Kidney (tissue), 14 donors: Measurements from ENCODE around the gene GLOD4. TPM values are rescaled to one million over a fixed set of nuclear protein-coding genes. Genes with fewer than 3 reads are reported as not detected.

Source experiments
- DNase-seq, 5 donors: peaks; one replicate each; pipeline ENCODE4 v3.0.0-alpha.2; 2013 to 2020
- FAIRE-seq: peaks from 2 replicates; lab custom pipeline; 2012; peaks lifted over from hg19 to GRCh38; lab: Jason Lieb, UNC
- H3K27ac ChIP-seq, 2 donors: one replicate each; pipeline ENCODE4 v1.7.0; 2013; ENCODE audit warnings: low read depth in 2 of 2, low read length in 2 of 2, inconsistent platforms in 1 of 2
- H3K27me3 ChIP-seq: one replicate; pipeline ENCODE4 v1.7.1; 2013; ENCODE audit warnings: low read length, inconsistent platforms; ENCODE audit not compliant: control insufficient read depth, insufficient read depth
- H3K36me3 ChIP-seq, 3 donors: one replicate each; pipeline versions ENCODE4 v1.7.0 to v1.7.1; 2013; ENCODE audit warnings: low read length in 3 of 3, control low read depth in 1 of 3, inconsistent platforms in 1 of 3; ENCODE audit not compliant: insufficient read depth in 3 of 3, control insufficient read depth in 2 of 3
- H3K4me1 ChIP-seq, 3 donors: one replicate each; pipeline versions ENCODE4 v1.7.0 to v1.7.1; 2013; ENCODE audit warnings: low read length in 3 of 3, inconsistent platforms in 1 of 3, low read depth in 1 of 3; ENCODE audit not compliant: control insufficient read depth in 2 of 3, insufficient read depth in 2 of 3
- H3K4me3 ChIP-seq, 3 donors: one replicate each; pipeline versions ENCODE4 v1.7.0 to v1.8.1; 2013; ENCODE audit warnings: low read length in 3 of 3, control low read depth in 1 of 3, inconsistent platforms in 1 of 3
- H3K9ac ChIP-seq, 3 donors: one replicate each; pipeline versions ENCODE4 v1.7.0 to v1.7.1; 2013; ENCODE audit warnings: low read length in 3 of 3, control low read depth in 1 of 3, inconsistent platforms in 1 of 3
- H3K9me3 ChIP-seq, 3 donors: one replicate each; pipeline versions ENCODE4 v1.7.0 to v1.7.1; 2013; ENCODE audit warnings: low read length in 3 of 3, control low read depth in 1 of 3, inconsistent platforms in 1 of 3; ENCODE audit not compliant: control insufficient read depth in 2 of 3, insufficient read depth in 1 of 3
- CTCF ChIP-seq: IDR thresholded peaks from 3 replicates; pipeline ENCODE4 v1.5.1; 2012; ENCODE audit warnings: mild to moderate bottlenecking, moderate library complexity, borderline replicate concordance; ENCODE audit not compliant: insufficient read depth; ENCODE audit errors: extremely low read depth
- intact Hi-C: fragments of 100-400 bp; cut with DNase I; formaldehyde crosslinking; loops from one replicate; pipeline ENCODE4 v1.11.1; 2022
- polyA plus RNA-seq: library from polyadenylated mRNA; stranded (reverse); fragments of 350-450 nt; fragmentation: Illumina TruSeq; extraction: RNeasy Lipid Tissue Mini Kit (QIAGEN cat#74804); gene quantifications from one replicate; pipeline ENCODE4 v1.2.3, GENCODE V29; 2014; ENCODE audit warnings: low read depth, low replicate concordance; ENCODE audit not compliant: insufficient read depth
- total RNA-seq: library from RNA; stranded (reverse); fragmentation: NEBNext Ultra II Directional; extraction: Animal tissue kit (Norgen Biotek cat#: 25700); gene quantifications from one replicate; pipeline ENCODE4 v1.2.1, GENCODE V29; 2021
- donor health status: control.
- donor health status: control.
- donor health status: control.
- donor health status: control.
- donor health status: control.
- donor health status: DM: yes; HTN: yes; CAD: no.
- donor health status: Normal renal cell carcinoma (clear cell type).

GLOD4 gene
- total and polyA plus RNA-seq, 2 donors from 2014 or later = 70.6 to 90.8 TPM

GRCh38 chr17:740240-741017, 41.7 kb downstream of the GLOD4 start:
- H3K36me3 ChIP-seq = peaks cover 2 to 21% (median 8%) of the 10 kb centered on the region in 3 donors
- peak in 1 of 5 donors; percentile 59 for DNase-seq
- no peaks in the 10 kb centered on the region for H3K4me1 ChIP-seq
- no peaks in the 10 kb centered on the region for H3K27me3 ChIP-seq
- FAIRE-seq = no peak
- TF ChIP-seq CTCF = no peak
- H3K9me3 ChIP-seq = no peaks in the 10 kb centered on the region
- intact Hi-C loops = no loop called here
- H3K27ac ChIP-seq = no peak overlapping the region
- no peak overlapping the region for H3K9ac ChIP-seq
- no peak overlapping the region for H3K4me3 ChIP-seq

- no peaks in the 10 kb centered on the region for H3K9me3 ChIP-seq
- H3K9ac ChIP-seq = no peak overlapping the region
- no peak overlapping the region for H3K4me3 ChIP-seq
- H3K27me3 ChIP-seq = no peaks in the 10 kb centered on the region
- FAIRE-seq = no peak
- peaks cover 0 to 6% (median 0%) of the 10 kb centered on the region in 3 donors for H3K4me1 ChIP-seq
- no peak for DNase-seq
- H3K36me3 ChIP-seq = peaks cover 0 to 8% (median 2%) of the 10 kb centered on the region in 3 donors
- intact Hi-C loops = no loop called here
- no peak for TF ChIP-seq CTCF
- no peak overlapping the region for H3K27ac ChIP-seq
Measured at GRCh38 chr17:737561-738113, 44.4 kb downstream of the GLOD4 start.

GRCh38 chr17:733743-734142, 48.3 kb downstream of the GLOD4 start:
- peak in 1 of 5 donors; percentile 16 for DNase-seq
- no peak for FAIRE-seq
- Histone ChIP-seq H3K9ac (peak overlapping the region in 1 of 3 donors; percentile 35), H3K27me3 (no peaks in the 10 kb centered on the region), H3K27ac (no peak overlapping the region), H3K9me3 (no peaks in the 10 kb centered on the region), H3K4me3 (peak overlapping the region in 2 of 3 donors; percentile 7 to 49), H3K36me3 (no peaks in the 10 kb centered on the region), H3K4me1 (peaks cover 0 to 6% (median 0%) of the 10 kb centered on the region in 3 donors)
- no peak for TF ChIP-seq CTCF
- intact Hi-C loops = no loop called here
